Peyer's patch (tissue), 4 donors: ENCODE data around the gene MAP9.

ENCODE experiments used
- POLR2A ChIP-seq, 2 donors: fragments of 450-650 bp; IDR thresholded peaks; one replicate each; pipeline ENCODE4 v1.5.1; 2017; ENCODE audit warnings: antibody characterized with exemption in 2 of 2, mild to moderate bottlenecking in 2 of 2, moderate library complexity in 2 of 2
- TF ChIP-seq, protein P1 (sequence below), 6 experiments: fragments of 450-650 bp in 4 of 6; fragments of 200-600 bp in 2 of 6; sonication (generic) in 1 of 6; IDR thresholded peaks; one replicate each; pipeline ENCODE4 v1.5.1; 2017 to 2019; ENCODE audit warnings: antibody characterized with exemption in 6 of 6, mild to moderate bottlenecking in 3 of 6, moderate library complexity in 1 of 6

DNA sequence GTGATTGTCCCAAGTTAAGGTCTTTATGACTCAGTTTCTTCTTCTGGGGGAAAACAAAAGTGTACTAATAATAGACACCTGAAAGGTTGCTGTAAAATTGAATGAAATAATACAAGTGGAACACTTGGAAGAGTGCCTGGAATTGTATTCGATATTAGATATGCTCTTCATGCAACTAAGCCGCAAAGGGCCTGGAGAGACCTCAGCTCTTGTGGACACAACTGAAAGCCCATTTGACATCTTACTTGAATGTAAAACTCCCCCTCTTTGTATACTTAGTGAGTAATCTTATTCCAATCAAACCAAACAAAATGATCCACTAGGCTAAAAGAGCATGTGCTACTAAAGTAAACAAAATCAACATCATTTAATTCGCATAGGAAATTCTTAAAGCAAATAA, 511 bp upstream of the MAP9 start:
- TF ChIP-seq, protein P1, sequence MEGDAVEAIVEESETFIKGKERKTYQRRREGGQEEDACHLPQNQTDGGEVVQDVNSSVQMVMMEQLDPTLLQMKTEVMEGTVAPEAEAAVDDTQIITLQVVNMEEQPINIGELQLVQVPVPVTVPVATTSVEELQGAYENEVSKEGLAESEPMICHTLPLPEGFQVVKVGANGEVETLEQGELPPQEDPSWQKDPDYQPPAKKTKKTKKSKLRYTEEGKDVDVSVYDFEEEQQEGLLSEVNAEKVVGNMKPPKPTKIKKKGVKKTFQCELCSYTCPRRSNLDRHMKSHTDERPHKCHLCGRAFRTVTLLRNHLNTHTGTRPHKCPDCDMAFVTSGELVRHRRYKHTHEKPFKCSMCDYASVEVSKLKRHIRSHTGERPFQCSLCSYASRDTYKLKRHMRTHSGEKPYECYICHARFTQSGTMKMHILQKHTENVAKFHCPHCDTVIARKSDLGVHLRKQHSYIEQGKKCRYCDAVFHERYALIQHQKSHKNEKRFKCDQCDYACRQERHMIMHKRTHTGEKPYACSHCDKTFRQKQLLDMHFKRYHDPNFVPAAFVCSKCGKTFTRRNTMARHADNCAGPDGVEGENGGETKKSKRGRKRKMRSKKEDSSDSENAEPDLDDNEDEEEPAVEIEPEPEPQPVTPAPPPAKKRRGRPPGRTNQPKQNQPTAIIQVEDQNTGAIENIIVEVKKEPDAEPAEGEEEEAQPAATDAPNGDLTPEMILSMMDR (IDR thresholded peaks at IDR 0.05) = no peak
- TF ChIP-seq POLR2A (IDR thresholded peaks at IDR 0.05) = no peak
